ENCODE results near the gene PTGDS. TPM values are rescaled to one million over a fixed set of nuclear protein-coding genes. Genes with fewer than 3 reads are reported as not detected.

The PTGDS gene
- total and polyA plus RNA-seq, 5 donors from 2014 or later = 0.47 to 15.4 TPM; not detected in 3

GRCh38 chr9:137030006-137030405 lies 52.7 kb downstream of the PTGDS start:
- Histone ChIP-seq H3K36me3 (ENCODE audit: control insufficient read depth, insufficient read depth, low read length) (no peaks in the 10 kb centered on the region), H3K4me1 (ENCODE audit: control insufficient read depth, insufficient read depth, low read length, poor library complexity, severe bottlenecking) (peaks cover 82% of the 10 kb centered on the region), H3K9me3 (ENCODE audit: control insufficient read depth in 2 of 2, low read length in 2 of 2) (no peaks in the 10 kb centered on the region), H3K27me3 (ENCODE audit: control insufficient read depth, insufficient read depth, low read length) (no peaks in the 10 kb centered on the region), H3K4me3 (ENCODE audit: low read depth, low read length) (peak overlapping the region; percentile 72), H3K27ac (ENCODE audit: insufficient read depth, low read length, poor library complexity, severe bottlenecking) (peak overlapping the region; percentile 74)
- H3K27ac Mint-ChIP-seq = peak overlapping the region in 2 of 3 donors; percentile 68 to 76
- ATAC-seq (ENCODE audit: low read depth in 2 of 2) = no peak
- H3K4me3 Mint-ChIP-seq = peak overlapping the region; percentile 88 to 97 (median 92)
- DNase-seq = peak in 1 of 3 donors; percentile 32
- H3K27me3 Mint-ChIP-seq = no peaks in the 10 kb centered on the region
- no peaks in the 10 kb centered on the region for H3K9me3 Mint-ChIP-seq
- peaks cover 0 to 58% (median 24%) of the 10 kb centered on the region in 4 donors for H3K4me1 Mint-ChIP-seq
- no peaks in the 10 kb centered on the region for H3K36me3 Mint-ChIP-seq

DNA sequence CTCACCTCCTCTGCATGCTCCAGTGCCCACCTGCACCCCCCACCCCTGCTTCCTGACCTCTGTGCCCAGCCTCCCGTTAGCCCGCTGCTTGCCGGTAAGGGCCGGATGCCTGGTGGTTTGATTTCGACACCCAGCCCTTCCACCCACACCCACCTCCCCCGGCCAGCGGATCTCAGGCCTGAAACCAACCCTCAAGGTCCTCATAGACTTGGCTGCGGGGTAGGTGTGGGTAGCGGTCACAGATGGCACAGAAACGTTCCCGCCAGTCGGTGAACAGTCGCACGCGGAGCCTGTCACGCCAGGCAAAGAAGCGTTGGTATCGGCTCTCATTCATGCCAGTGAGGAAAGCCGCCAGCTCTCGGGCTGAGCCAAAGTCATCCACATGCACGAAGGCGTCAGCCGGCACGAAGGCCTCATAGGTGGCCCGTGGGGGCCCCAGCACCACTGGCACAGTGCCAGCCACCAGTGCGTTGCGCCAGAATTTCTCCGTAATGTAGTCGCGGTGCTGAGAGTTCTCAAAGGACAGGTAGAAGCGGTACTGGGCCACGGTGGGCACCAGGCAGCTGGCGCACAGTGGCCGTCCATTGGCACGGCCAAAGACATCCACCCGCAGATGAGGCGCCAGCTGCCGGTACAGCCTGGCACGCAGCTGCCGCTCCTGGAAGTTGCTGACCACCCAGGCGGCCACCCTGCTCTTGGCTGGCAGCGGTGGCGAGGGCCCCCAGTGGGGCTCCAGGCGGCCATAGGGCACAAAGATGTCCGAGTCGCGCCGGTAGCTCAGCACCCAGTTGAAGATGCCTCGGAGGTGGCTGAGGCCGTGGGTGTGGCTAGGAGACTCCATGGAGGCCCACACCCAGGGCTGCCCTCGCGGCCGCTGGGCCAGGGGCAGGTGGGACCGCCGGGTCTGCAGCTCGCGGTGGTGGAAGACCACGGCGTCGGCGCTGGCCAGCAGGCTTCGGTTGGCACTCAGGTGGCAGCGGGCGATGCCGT lies 53.5 kb downstream of the PTGDS start:
- Histone ChIP-seq H3K27me3 (ENCODE audit: control insufficient read depth, insufficient read depth, low read length) (no peaks in the 10 kb centered on the region), H3K4me1 (ENCODE audit: control insufficient read depth, insufficient read depth, low read length, poor library complexity, severe bottlenecking) (peaks cover 85% of the 10 kb centered on the region), H3K36me3 (ENCODE audit: control insufficient read depth, insufficient read depth, low read length) (no peaks in the 10 kb centered on the region), H3K27ac (ENCODE audit: insufficient read depth, low read length, poor library complexity, severe bottlenecking) (peak overlapping the region; percentile 74), H3K4me3 (ENCODE audit: low read depth, low read length) (peak overlapping the region; percentile 72), H3K9me3 (ENCODE audit: control insufficient read depth in 2 of 2, low read length in 2 of 2) (no peaks in the 10 kb centered on the region)
- Mint-ChIP-seq H3K36me3 (no peaks in the 10 kb centered on the region), H3K27ac (peak overlapping the region; percentile 41 to 76 (median 55)), H3K27me3 (no peaks in the 10 kb centered on the region), H3K9me3 (no peaks in the 10 kb centered on the region), H3K4me3 (peak overlapping the region; percentile 88 to 97 (median 92)), H3K4me1 (peaks cover 0 to 62% (median 26%) of the 10 kb centered on the region in 4 donors)
- no peak for ATAC-seq (ENCODE audit: low read depth in 2 of 2)
- DNase-seq = peak in 1 of 3 donors; percentile 77

Other genes starting within 250 kb of the PTGDS start
Only the 30 nearest of the 37 such genes appear.
- gene LCN8, start 219.3 kb upstream of the PTGDS start, total RNA-seq = not detected
- gene LCN8, start 219.3 kb upstream of the PTGDS start, polyA plus RNA-seq = not detected
- not detected for gene LCN15, start 213.0 kb upstream of the PTGDS start, total RNA-seq
- not detected for gene LCN15, start 213.0 kb upstream of the PTGDS start, polyA plus RNA-seq
- 20.7 TPM for gene TMEM141, start 186.2 kb upstream of the PTGDS start, total RNA-seq
- gene TMEM141, start 186.2 kb upstream of the PTGDS start, polyA plus RNA-seq = 10 to 100 TPM; 28.2 to 39.3 (median 35.5) TPM
- gene CCDC183, start 181.2 kb upstream of the PTGDS start, total RNA-seq = 2.3 TPM
- gene CCDC183, start 181.2 kb upstream of the PTGDS start, polyA plus RNA-seq = under 1 TPM in 3 of 4 donors, not detected in 1; 0.16 to 0.72 (median 0.58) TPM
- 63.6 TPM for gene RABL6, start 169.6 kb upstream of the PTGDS start, total RNA-seq
- 10 to 100 TPM in 2 of 4 donors, 1 to 10 TPM in 2; 9.4 to 13.9 (median 10.6) TPM for gene RABL6, start 169.6 kb upstream of the PTGDS start, polyA plus RNA-seq
- gene AJM1, start 135.0 kb upstream of the PTGDS start, total RNA-seq = 4.3 TPM
- under 1 TPM in 2 of 4 donors, not detected in 2; 0.10 to 0.11 TPM for gene AJM1, start 135.0 kb upstream of the PTGDS start, polyA plus RNA-seq
- gene PHPT1, start 128.1 kb upstream of the PTGDS start, total RNA-seq = 33.7 TPM
- gene PHPT1, start 128.1 kb upstream of the PTGDS start, polyA plus RNA-seq = 10 to 100 TPM; 65.4 to 95.8 (median 80.3) TPM
- 2.7 TPM for gene MAMDC4, start 125.2 kb upstream of the PTGDS start, total RNA-seq
- gene MAMDC4, start 125.2 kb upstream of the PTGDS start, polyA plus RNA-seq = under 1 TPM in 1 of 4 donors, not detected in 3; 0.30 TPM
- 219 TPM for gene EDF1, start 111.2 kb upstream of the PTGDS start, total RNA-seq
- 100 to 1,000 TPM; 297 to 398 (median 339) TPM for gene EDF1, start 111.2 kb upstream of the PTGDS start, polyA plus RNA-seq
- 28.6 TPM for gene TRAF2, start 91.0 kb upstream of the PTGDS start, total RNA-seq
- 10 to 100 TPM; 11.0 to 23.0 (median 15.6) TPM for gene TRAF2, start 91.0 kb upstream of the PTGDS start, polyA plus RNA-seq
- gene FBXW5, start 32.8 kb upstream of the PTGDS start, total RNA-seq = 96.9 TPM
- 100 to 1,000 TPM in 3 of 4 donors, 10 to 100 TPM in 1; 91.6 to 134 (median 121) TPM for gene FBXW5, start 32.8 kb upstream of the PTGDS start, polyA plus RNA-seq
- 1.1 TPM for gene C8G, start 32.3 kb upstream of the PTGDS start, total RNA-seq
- under 1 TPM in 1 of 4 donors, not detected in 3; 0.96 TPM for gene C8G, start 32.3 kb upstream of the PTGDS start, polyA plus RNA-seq
- 1.4 TPM for gene LCN12, start 25.2 kb upstream of the PTGDS start, total RNA-seq
- not detected for gene LCN12, start 25.2 kb upstream of the PTGDS start, polyA plus RNA-seq
- gene LCNL1, start 5.5 kb downstream of the PTGDS start, total RNA-seq = not detected
- gene LCNL1, start 5.5 kb downstream of the PTGDS start, polyA plus RNA-seq = not detected
- gene PAXX, start 14.9 kb downstream of the PTGDS start, total RNA-seq = 83.3 TPM
- 10 to 100 TPM; 46.7 to 67.5 (median 66.0) TPM for gene PAXX, start 14.9 kb downstream of the PTGDS start, polyA plus RNA-seq
- 1.0 TPM for gene CLIC3, start 19.1 kb downstream of the PTGDS start, total RNA-seq
- gene CLIC3, start 19.1 kb downstream of the PTGDS start, polyA plus RNA-seq = 1 to 10 TPM in 3 of 4 donors, under 1 TPM in 1; 0.38 to 4.5 (median 2.9) TPM
- 135 TPM for gene ABCA2, start 50.7 kb downstream of the PTGDS start, total RNA-seq
- gene ABCA2, start 50.7 kb downstream of the PTGDS start, polyA plus RNA-seq = 1 to 10 TPM; 3.8 to 4.5 (median 4.3) TPM
- 15.2 TPM for gene FUT7, start 54.6 kb downstream of the PTGDS start, total RNA-seq
- 10 to 100 TPM; 31.8 to 79.0 (median 42.9) TPM for gene FUT7, start 54.6 kb downstream of the PTGDS start, polyA plus RNA-seq
- 106 TPM for gene NPDC1, start 68.7 kb downstream of the PTGDS start, total RNA-seq
- gene NPDC1, start 68.7 kb downstream of the PTGDS start, polyA plus RNA-seq = 10 to 100 TPM in 2 of 4 donors, 1 to 10 TPM in 2; 4.2 to 15.3 (median 9.2) TPM
- gene ENTPD2, start 76.6 kb downstream of the PTGDS start, total RNA-seq = not detected
- not detected for gene ENTPD2, start 76.6 kb downstream of the PTGDS start, polyA plus RNA-seq
- gene SAPCD2, start 93.1 kb downstream of the PTGDS start, total RNA-seq = 1.2 TPM
- gene SAPCD2, start 93.1 kb downstream of the PTGDS start, polyA plus RNA-seq = under 1 TPM; 0.09 to 0.62 (median 0.18) TPM
- 14.8 TPM for gene UAP1L1, start 100.0 kb downstream of the PTGDS start, total RNA-seq
- gene UAP1L1, start 100.0 kb downstream of the PTGDS start, polyA plus RNA-seq = 1 to 10 TPM; 1.3 to 3.6 (median 1.7) TPM
- gene MAN1B1, start 109.5 kb downstream of the PTGDS start, total RNA-seq = 71.3 TPM
- 10 to 100 TPM; 42.1 to 53.5 (median 45.7) TPM for gene MAN1B1, start 109.5 kb downstream of the PTGDS start, polyA plus RNA-seq
- 343 TPM for gene DPP7, start 137.2 kb downstream of the PTGDS start, total RNA-seq
- gene DPP7, start 137.2 kb downstream of the PTGDS start, polyA plus RNA-seq = 100 to 1,000 TPM; 119 to 164 (median 153) TPM
- gene GRIN1, start 161.7 kb downstream of the PTGDS start, total RNA-seq = not detected
- not detected for gene GRIN1, start 161.7 kb downstream of the PTGDS start, polyA plus RNA-seq
- gene LRRC26, start 192.5 kb downstream of the PTGDS start, total RNA-seq = not detected
- gene LRRC26, start 192.5 kb downstream of the PTGDS start, polyA plus RNA-seq = not detected
- not detected for gene TMEM210, start 194.6 kb downstream of the PTGDS start, total RNA-seq
- gene TMEM210, start 194.6 kb downstream of the PTGDS start, polyA plus RNA-seq = not detected
- gene ANAPC2, start 211.1 kb downstream of the PTGDS start, total RNA-seq = 127 TPM
- gene ANAPC2, start 211.1 kb downstream of the PTGDS start, polyA plus RNA-seq = 1 to 10 TPM; 7.5 to 8.7 (median 8.0) TPM
- gene SSNA1, start 211.2 kb downstream of the PTGDS start, total RNA-seq = 54.3 TPM
- gene SSNA1, start 211.2 kb downstream of the PTGDS start, polyA plus RNA-seq = 100 to 1,000 TPM; 112 to 150 (median 130) TPM
- 5.9 TPM for gene TPRN, start 223.2 kb downstream of the PTGDS start, total RNA-seq
- under 1 TPM; 0.27 to 0.91 (median 0.43) TPM for gene TPRN, start 223.2 kb downstream of the PTGDS start, polyA plus RNA-seq